Measurements from ENCODE around the gene AKR1C1.
"Not testable (repeated sequence)": the region's sequence is repeated elsewhere in the genome, so short reads cannot be mapped to it uniquely, and the experiment has no call there.

AKR1C1 gene

GRCh38 chr10:4984223-4984622, 21.0 kb downstream of the AKR1C1 start:
- no peak for DNase-seq

- no peak for DNase-seq
Observed at GRCh38 chr10:4984971-4985594, 21.9 kb downstream of the AKR1C1 start.

GRCh38 chr10:4988000-4988641, 24.9 kb downstream of the AKR1C1 start:
- DNase-seq = not testable (repeated sequence)

GRCh38 chr10:4990217-4990616, 27.0 kb downstream of the AKR1C1 start:
- no peak for DNase-seq

- not testable (repeated sequence) for DNase-seq
Observed at GRCh38 chr10:4991463-4991862, 28.2 kb downstream of the AKR1C1 start.

- DNase-seq = not testable (repeated sequence)
Observed at GRCh38 chr10:4992564-4992963, 29.3 kb downstream of the AKR1C1 start.

GRCh38 chr10:4994260-4994659, 31.0 kb downstream of the AKR1C1 start:
- not testable (repeated sequence) for DNase-seq

- no peak for DNase-seq
Observed at GRCh38 chr10:4998671-4999070, 35.5 kb downstream of the AKR1C1 start.

GRCh38 chr10:5002013-5002727, 39.0 kb downstream of the AKR1C1 start:
- DNase-seq = no peak

- not testable (repeated sequence) for DNase-seq
Observed at GRCh38 chr10:5003127-5004029, 40.2 kb downstream of the AKR1C1 start, which contains the start of gene AKR1C2. Gene AKR1C2 (minus strand): TSS chr10:5003857. CDS start chr10:5003835, 22 bp downstream.

GRCh38 chr10:5004030-5004385, 40.8 kb downstream of the AKR1C1 start:
- not testable (repeated sequence) for DNase-seq

- not testable (repeated sequence) for DNase-seq
Observed at GRCh38 chr10:5004501-5004900, 41.3 kb downstream of the AKR1C1 start.

GRCh38 chr10:5008857-5009548, 45.8 kb downstream of the AKR1C1 start:
- DNase-seq = not testable (repeated sequence)

GRCh38 chr10:5010043-5010442, 46.8 kb downstream of the AKR1C1 start:
- DNase-seq = not testable (repeated sequence)

GRCh38 chr10:5011392-5011791, 48.2 kb downstream of the AKR1C1 start:
- DNase-seq = not testable (repeated sequence)

GRCh38 chr10:5012595-5012994, 49.4 kb downstream of the AKR1C1 start:
- DNase-seq = no peak

GRCh38 chr10:5013385-5013784, 50.2 kb downstream of the AKR1C1 start:
- DNase-seq = no peak

GRCh38 chr10:5014200-5014910, 51.1 kb downstream of the AKR1C1 start:
- not testable (repeated sequence) for DNase-seq

GRCh38 chr10:5014936-5015335, 51.7 kb downstream of the AKR1C1 start:
- peak; percentile 2 for DNase-seq

- DNase-seq = no peak
Observed at GRCh38 chr10:5018134-5018533, 54.9 kb downstream of the AKR1C1 start.

- not testable (repeated sequence) for DNase-seq
Observed at GRCh38 chr10:5018671-5019277, 55.6 kb downstream of the AKR1C1 start.
